Adrenal gland (tissue), 5 donors: ENCODE results near the gene TIMM29.

Experiments used
- CTCF ChIP-seq, 6 experiments: fragments of 450-650 bp in 4 of 6; fragments of 200-600 bp in 2 of 6; sonication (generic) in 1 of 6; IDR thresholded peaks; 1 replicate in 5 of 6; 2 replicates in 1 of 6; pipeline versions ENCODE4 v1.5.1 to v1.8.0; 2016 to 2021; ENCODE audit warnings: antibody characterized with exemption in 6 of 6, mild to moderate bottlenecking in 2 of 6, moderate library complexity in 1 of 6
- POLR2A ChIP-seq, 2 donors: fragments of 450-650 bp; IDR thresholded peaks; one replicate each; pipeline ENCODE4 v1.6.1; 2017; ENCODE audit warnings: antibody characterized with exemption in 2 of 2, mild to moderate bottlenecking in 2 of 2, moderate library complexity in 1 of 2
- donor health status: DM: no; HTN: no; CAD: no.

DNA sequence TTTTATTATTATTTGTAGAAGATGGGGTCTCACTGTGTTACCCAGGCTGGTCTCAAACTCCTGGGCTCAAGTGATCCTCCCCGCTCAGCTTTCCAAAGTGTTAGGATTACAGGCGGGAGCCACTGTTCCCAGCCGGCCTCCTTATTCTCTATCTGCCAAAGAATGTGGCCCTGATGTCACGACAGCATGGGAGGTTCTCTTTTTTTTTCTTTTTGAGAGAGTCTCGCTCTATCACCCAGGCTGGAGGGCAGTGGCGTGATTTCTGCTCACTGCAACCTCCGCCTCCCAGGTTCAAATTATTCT, 33.7 kb upstream of the TIMM29 start:
- TF ChIP-seq POLR2A (IDR thresholded peaks at IDR 0.05): no peak
- no peak for TF ChIP-seq CTCF (IDR thresholded peaks at IDR 0.05)
